ENCODE data around the gene PQBP1. TPM values are rescaled to one million over a fixed set of nuclear protein-coding genes. Genes with fewer than 3 reads are reported as not detected.

PQBP1 gene
- polyA plus RNA-seq, 1 donor (not counting 4 experiments of a cell fraction or from before 2014, with no cell fraction given): 79.0 TPM

- no peaks in the 10 kb centered on the region for H3K9me3 ChIP-seq (ENCODE audit: control insufficient read depth, low read depth, low read length)
- H3K27ac ChIP-seq (ENCODE audit: control insufficient read depth, insufficient read depth, low read length): peak overlapping the region; percentile 92
- peaks cover 19% of the 10 kb centered on the region for H3K79me2 ChIP-seq (ENCODE audit: control insufficient read depth, insufficient read depth, low read length)
- H3K4me3 ChIP-seq (ENCODE audit: control insufficient read depth in 2 of 3, extremely low read depth in 1 of 3, insufficient read depth in 2 of 3, low read depth in 1 of 3, low read length in 3 of 3): peak overlapping the region; percentile 62 to 86 (median 76)
- no peak for DNase-seq (ENCODE audit: low read depth, low spot score)
- H3K4me1 ChIP-seq (ENCODE audit: control insufficient read depth, extremely low read depth, insufficient read depth, low read length): peaks cover 9% of the 10 kb centered on the region
- H3K27me3 ChIP-seq (ENCODE audit: control insufficient read depth, extremely low read depth, insufficient read depth, low read length): no peaks in the 10 kb centered on the region
- no peaks in the 10 kb centered on the region for H3K9me1 ChIP-seq (ENCODE audit: control insufficient read depth, extremely low read depth, insufficient read depth, low read length)
- H4K20me1 ChIP-seq (ENCODE audit: control insufficient read depth, extremely low read depth, insufficient read depth, low read length): peaks cover 3% of the 10 kb centered on the region
- H3K36me3 ChIP-seq (ENCODE audit: control insufficient read depth in 2 of 2, extremely low read depth in 1 of 2, insufficient read depth in 2 of 2, low read length in 2 of 2): peaks cover 0 to 3% of the 10 kb centered on the region in 2 experiments
- H3K4me2 ChIP-seq (ENCODE audit: control insufficient read depth, extremely low read depth, insufficient read depth, low read depth, low read length): peak overlapping the region; percentile 58
- FAIRE-seq: no peak
- H3K9ac ChIP-seq (ENCODE audit: control insufficient read depth, extremely low read depth, insufficient read depth, low read length): peak overlapping the region; percentile 91
- no peak for TF ChIP-seq EZH2 (IDR thresholded peaks at IDR 0.05; ENCODE audit: low read length)
- no peak for TF ChIP-seq CTCF (optimal IDR thresholded peaks at IDR 0.05 in 1 of 3, IDR thresholded peaks at IDR 0.05 in 1 of 3, conservative IDR thresholded peaks at IDR 0.05 in 1 of 3; ENCODE audit: extremely low read depth in 1 of 3, insufficient read depth in 2 of 3, low read length in 3 of 3)
- dilution Hi-C loops (cut with MboI; ENCODE audit: extremely low pct_ligation_motif_present, low sequenced_read_pairs): no loop called here
- peak overlapping the region; percentile 59 for H2AFZ ChIP-seq (ENCODE audit: control insufficient read depth, low read length)
These were observed 539 bp upstream of the PQBP1 start for GRCh38 chrX:48897157-48897624.

- peak overlapping the region; percentile 40 for H3K27ac ChIP-seq (ENCODE audit: control insufficient read depth, insufficient read depth, low read length)
- peak overlapping the region; percentile 91 for H3K9ac ChIP-seq (ENCODE audit: control insufficient read depth, extremely low read depth, insufficient read depth, low read length)
- H3K9me3 ChIP-seq (ENCODE audit: control insufficient read depth, low read depth, low read length): no peaks in the 10 kb centered on the region
- no peaks in the 10 kb centered on the region for H3K9me1 ChIP-seq (ENCODE audit: control insufficient read depth, extremely low read depth, insufficient read depth, low read length)
- H3K4me1 ChIP-seq (ENCODE audit: control insufficient read depth, extremely low read depth, insufficient read depth, low read length): peaks cover 9% of the 10 kb centered on the region
- H3K79me2 ChIP-seq (ENCODE audit: control insufficient read depth, insufficient read depth, low read length): peaks cover 19% of the 10 kb centered on the region
- DNase-seq (ENCODE audit: low read depth, low spot score): no peak
- H3K36me3 ChIP-seq (ENCODE audit: control insufficient read depth in 2 of 2, extremely low read depth in 1 of 2, insufficient read depth in 2 of 2, low read length in 2 of 2): peaks cover 4 to 13% of the 10 kb centered on the region in 2 experiments
- TF ChIP-seq EZH2 (IDR thresholded peaks at IDR 0.05; ENCODE audit: low read length) (no peak), CTCF (optimal IDR thresholded peaks at IDR 0.05 in 1 of 3, IDR thresholded peaks at IDR 0.05 in 1 of 3, conservative IDR thresholded peaks at IDR 0.05 in 1 of 3; ENCODE audit: extremely low read depth in 1 of 3, insufficient read depth in 2 of 3, low read length in 3 of 3) (no peak)
- no peak overlapping the region for H2AFZ ChIP-seq (ENCODE audit: control insufficient read depth, low read length)
- no peak for FAIRE-seq
- H3K4me3 ChIP-seq (ENCODE audit: control insufficient read depth in 2 of 3, extremely low read depth in 1 of 3, insufficient read depth in 2 of 3, low read depth in 1 of 3, low read length in 3 of 3): peak overlapping the region in 2 of 3 experiments; percentile 22 to 34
- peak overlapping the region; percentile 91 for H3K4me2 ChIP-seq (ENCODE audit: control insufficient read depth, extremely low read depth, insufficient read depth, low read depth, low read length)
- dilution Hi-C loops (cut with MboI; ENCODE audit: extremely low pct_ligation_motif_present, low sequenced_read_pairs): no loop called here
- no peaks in the 10 kb centered on the region for H3K27me3 ChIP-seq (ENCODE audit: control insufficient read depth, extremely low read depth, insufficient read depth, low read length)
- peaks cover 3% of the 10 kb centered on the region for H4K20me1 ChIP-seq (ENCODE audit: control insufficient read depth, extremely low read depth, insufficient read depth, low read length)
These were observed 1.3 kb downstream of the PQBP1 start for GRCh38 chrX:48899078-48899410.

All from keratinocyte (primary cell).